Stimulated activated CD8-positive, alpha-beta memory T cell treated with anti-CD3 and anti-CD28 coated beads, Interleukin-7, amount 100 ng/mL, for 48 hours (primary cell): Measurements from ENCODE around the gene WNT9B.

Experiments
- DNase-seq, 2 donors: peaks; one replicate each; pipeline ENCODE4 v3.0.0-alpha.2; 2020; ENCODE audit warnings: low read depth in 1 of 2; ENCODE audit errors: extremely low read depth in 1 of 2

WNT9B gene

GRCh38 chr17:46879101-46879500 lies 27.7 kb downstream of the WNT9B start:
- no peak for DNase-seq

GRCh38 chr17:46881015-46881414 lies 29.6 kb downstream of the WNT9B start:
- no peak for DNase-seq

GRCh38 chr17:46882666-46883065 lies 31.3 kb downstream of the WNT9B start:
- no peak for DNase-seq

- DNase-seq, result no peak
Observed at GRCh38 chr17:46883871-46884520, 32.6 kb downstream of the WNT9B start.

- no peak for DNase-seq
Observed at GRCh38 chr17:46884552-46884951, 33.2 kb downstream of the WNT9B start.

GRCh38 chr17:46885415-46886309 lies 34.3 kb downstream of the WNT9B start:
- no peak for DNase-seq

GRCh38 chr17:46886310-46886663 lies 34.9 kb downstream of the WNT9B start:
- DNase-seq, result no peak

GRCh38 chr17:46887717-46888116 lies 36.3 kb downstream of the WNT9B start:
- no peak for DNase-seq

GRCh38 chr17:46888727-46889126 lies 37.3 kb downstream of the WNT9B start:
- no peak for DNase-seq

GRCh38 chr17:46889519-46889918 lies 38.1 kb downstream of the WNT9B start:
- DNase-seq, result no peak

GRCh38 chr17:46889992-46890564 lies 38.7 kb downstream of the WNT9B start:
- DNase-seq, result no peak

- DNase-seq, result no peak
Observed at GRCh38 chr17:46890638-46891037, 39.3 kb downstream of the WNT9B start.

- no peak for DNase-seq
Observed at GRCh38 chr17:46892192-46892703, 40.9 kb downstream of the WNT9B start.

- DNase-seq, result no peak
Observed at GRCh38 chr17:46894024-46894423, 42.6 kb downstream of the WNT9B start.

- DNase-seq, result no peak
Observed at GRCh38 chr17:46894476-46895151, 43.2 kb downstream of the WNT9B start.

- no peak for DNase-seq
Observed at GRCh38 chr17:46895171-46895570, 43.8 kb downstream of the WNT9B start.

GRCh38 chr17:46896991-46897390 lies 45.6 kb downstream of the WNT9B start:
- no peak for DNase-seq

GRCh38 chr17:46898364-46898763 lies 47.0 kb downstream of the WNT9B start:
- DNase-seq, result no peak

GRCh38 chr17:46898860-46899259 lies 47.5 kb downstream of the WNT9B start:
- no peak for DNase-seq

- no peak for DNase-seq
Observed at GRCh38 chr17:46901291-46901690, 49.9 kb downstream of the WNT9B start.
